B cell (primary cell): Measurements from ENCODE around the gene MFRP. TPM values are rescaled to one million over a fixed set of nuclear protein-coding genes. Genes with fewer than 3 reads are reported as not detected.

Experiments used
- ATAC-seq: fragments of 200-7000 bp; cut with Tn5 transposase; one replicate; pipeline ENCODE4 v1.10.0; 2021; ENCODE audit warnings: low read depth, mild to moderate bottlenecking, moderate number of reproducible peaks, moderate library complexity
- CTCF ChIA-PET: fragments of 350-600 bp; sonication (Branson Sonifier 250); formaldehyde crosslinking; loops from one replicate; lab custom pipeline; 2021; ENCODE audit warnings: antibody characterized with exemption, inconsistent platforms; lab: Charles Lee
- POLR2A ChIA-PET: fragments of 350-600 bp; sonication (Branson Sonifier 250); formaldehyde crosslinking; loops from one replicate; lab custom pipeline; 2021; ENCODE audit warnings: antibody characterized with exemption; lab: Charles Lee
- DNase-seq: peaks from one replicate; pipeline ENCODE4 v3.0.0; 2013
- H2AFZ ChIP-seq: 2 replicates; pipeline ENCODE4 v1.6.1; 2012; ENCODE audit warnings: mild to moderate bottlenecking, low read depth, low read length; ENCODE audit not compliant: insufficient read depth, poor library complexity, severe bottlenecking
- H3K27ac ChIP-seq, 2 donors: 1 replicate in 1 of 2; 2 replicates in 1 of 2; pipeline ENCODE4 v1.5.1; 2012 to 2013; ENCODE audit warnings: low read length in 2 of 2, mild to moderate bottlenecking in 2 of 2, moderate library complexity in 1 of 2
- H3K27me3 ChIP-seq, 4 experiments: fragments of 200-600 bp in 1 of 4; sonication (generic) in 1 of 4; replicated peaks in 1 of 4; 1 replicate in 2 of 4; 2 replicates in 2 of 4; pipeline versions ENCODE4 v1.6.1 to v1.7.0; 2013 to 2016; ENCODE audit warnings: low read length in 3 of 4, mild to moderate bottlenecking in 2 of 4, mixed read lengths in 1 of 4, moderate library complexity in 1 of 4; ENCODE audit not compliant: insufficient read depth in 4 of 4, control insufficient read depth in 3 of 4; ENCODE audit errors: control extremely low read depth in 1 of 4
- H3K36me3 ChIP-seq, 2 experiments: replicated peaks in 1 of 2; 1 replicate in 1 of 2; 2 replicates in 1 of 2; pipeline versions ENCODE4 v1.6.1 to v1.7.1; 2013; ENCODE audit warnings: low read length in 1 of 2; ENCODE audit not compliant: insufficient read depth in 2 of 2, control insufficient read depth in 1 of 2; ENCODE audit errors: control extremely low read depth in 1 of 2, extremely low read depth in 1 of 2
- H3K4me1 ChIP-seq, 2 donors: fragments of 200-600 bp in 1 of 2; sonication (generic) in 1 of 2; 1 replicate in 1 of 2; 2 replicates in 1 of 2; pipeline versions ENCODE4 v1.5.1 to v1.6.1; 2013 to 2017; ENCODE audit warnings: low read length in 2 of 2; ENCODE audit not compliant: control insufficient read depth in 2 of 2, insufficient read depth in 2 of 2
- H3K4me2 ChIP-seq: replicated peaks from 2 replicates; pipeline ENCODE3; 2012; ENCODE audit warnings: mild to moderate bottlenecking, low read depth, low read length; ENCODE audit not compliant: poor library complexity, severe bottlenecking
- H3K4me3 ChIP-seq, 5 experiments: fragments of 200-600 bp in 1 of 5; sonication (generic) in 1 of 5; 1 replicate in 3 of 5; 2 replicates in 2 of 5; pipeline versions ENCODE4 v1.5.1 to v1.7.0; 2011 to 2016; ENCODE audit warnings: low read length in 4 of 5, mild to moderate bottlenecking in 4 of 5, low read depth in 2 of 5, control low read depth in 1 of 5, moderate library complexity in 1 of 5; ENCODE audit not compliant: insufficient read depth in 1 of 5; ENCODE audit errors: control extremely low read depth in 1 of 5, extremely low read depth in 1 of 5
- H3K79me2 ChIP-seq: fragments of 200-600 bp; sonication (generic); one replicate; pipeline ENCODE4 v1.6.0; 2016; ENCODE audit warnings: low read length; ENCODE audit not compliant: control insufficient read depth, insufficient read depth
- H3K9ac ChIP-seq: fragments of 200-600 bp; sonication (generic); 2 replicates; pipeline ENCODE4 v1.6.1; 2017; ENCODE audit warnings: mild to moderate bottlenecking, low read length, moderate library complexity
- H3K9me3 ChIP-seq, 3 donors: one replicate each; pipeline versions ENCODE4 v1.6.1 to v1.7.1; 2013; ENCODE audit warnings: low read length in 2 of 3; ENCODE audit not compliant: control insufficient read depth in 2 of 3, insufficient read depth in 1 of 3; ENCODE audit errors: control extremely low read depth in 1 of 3
- H4K20me1 ChIP-seq: 2 replicates; pipeline ENCODE4 v1.6.0; 2012; ENCODE audit warnings: mild to moderate bottlenecking, low read length; ENCODE audit not compliant: insufficient read depth, control insufficient read depth, poor library complexity, severe bottlenecking
- H3K27ac Mint-ChIP-seq: one replicate; pipeline ENCODE4 v1.8.0; 2021; ENCODE audit warnings: mixed read lengths
- H3K27me3 Mint-ChIP-seq: one replicate; pipeline ENCODE4 v1.8.0; 2021; ENCODE audit warnings: mixed read lengths
- H3K4me1 Mint-ChIP-seq: one replicate; pipeline ENCODE4 v1.8.0; 2021; ENCODE audit warnings: mixed read lengths
- H3K4me3 Mint-ChIP-seq: one replicate; pipeline ENCODE4 v1.8.0; 2021; ENCODE audit warnings: mixed read lengths
- H3K9me3 Mint-ChIP-seq: one replicate; pipeline ENCODE4 v1.8.0; 2022; ENCODE audit warnings: mixed read lengths; ENCODE audit not compliant: insufficient read depth
- EZH2 ChIP-seq: IDR thresholded peaks from 2 replicates; pipeline ENCODE4 v1.6.1; 2012; ENCODE audit warnings: borderline replicate concordance, low read depth, mild to moderate bottlenecking, moderate library complexity, low read length; ENCODE audit not compliant: insufficient read depth, poor library complexity, severe bottlenecking
- WGBS: methylation state at CpG from one replicate; pipeline ENCODE4 v1.1.5; 2013; ENCODE audit warnings: missing lambda C conversion rate; ENCODE audit not compliant: insufficient coverage; 5-methylcytosine and 5-hydroxymethylcytosine counted together
- intact Hi-C: fragments of 100-400 bp; cut with micrococcal nuclease; formaldehyde crosslinking; loops from one replicate; pipeline ENCODE4 v1.10.0; 2022
- polyA plus RNA-seq: library from polyadenylated mRNA; depleted of rRNA; stranded (reverse); fragments of >200 nt; gene quantifications from 2 replicates; pipeline ENCODE4 v1.2.3, GENCODE V29; 2012
- total RNA-seq, 2 donors: library from RNA; stranded (reverse); fragments of 120-200 nt in 1 of 2; gene quantifications; 1 replicate in 1 of 2; 2 replicates in 1 of 2; pipeline versions ENCODE4 v1.2.3 to v1.2.4, GENCODE V29; 2013 to 2022
- TF ChIP-seq, protein P1 (sequence below): fragments of 200-600 bp; IDR thresholded peaks from one replicate; pipeline ENCODE4 v1.8.0; 2022; ENCODE audit warnings: antibody characterized with exemption, mild to moderate bottlenecking

MFRP gene
- total and polyA plus RNA-seq, 2 donors (not counting 1 experiment from before 2014, with no cell fraction given), result not detected

GRCh38 chr11:119363081-119363850 lies 16.8 kb upstream of the MFRP start:
- Mint-ChIP-seq H3K4me1 (peaks cover 17% of the 10 kb centered on the region), H3K27me3 (peaks cover 52% of the 10 kb centered on the region), H3K9me3 (no peaks in the 10 kb centered on the region), H3K4me3 (peak overlapping the region; percentile 78), H3K27ac (no peak overlapping the region)
- Histone ChIP-seq H3K36me3 (no peaks in the 10 kb centered on the region), H3K4me3 (peak overlapping the region in 3 of 5 experiments; percentile 36 to 58 (median 44)), H3K27me3 (peaks cover 0 to 53% (median 25%) of the 10 kb centered on the region in 4 experiments), H3K9me3 (peaks cover 0 to 19% (median 0%) of the 10 kb centered on the region in 3 donors), H2AFZ (peak overlapping the region; percentile 50), H3K4me2 (peak overlapping the region; percentile 81), H4K20me1 (no peaks in the 10 kb centered on the region), H3K79me2 (no peaks in the 10 kb centered on the region), H3K27ac (no peak overlapping the region), H3K4me1 (peaks cover 19 to 21% of the 10 kb centered on the region in 2 donors), H3K9ac (no peak overlapping the region)
- TF ChIP-seq, protein P1, sequence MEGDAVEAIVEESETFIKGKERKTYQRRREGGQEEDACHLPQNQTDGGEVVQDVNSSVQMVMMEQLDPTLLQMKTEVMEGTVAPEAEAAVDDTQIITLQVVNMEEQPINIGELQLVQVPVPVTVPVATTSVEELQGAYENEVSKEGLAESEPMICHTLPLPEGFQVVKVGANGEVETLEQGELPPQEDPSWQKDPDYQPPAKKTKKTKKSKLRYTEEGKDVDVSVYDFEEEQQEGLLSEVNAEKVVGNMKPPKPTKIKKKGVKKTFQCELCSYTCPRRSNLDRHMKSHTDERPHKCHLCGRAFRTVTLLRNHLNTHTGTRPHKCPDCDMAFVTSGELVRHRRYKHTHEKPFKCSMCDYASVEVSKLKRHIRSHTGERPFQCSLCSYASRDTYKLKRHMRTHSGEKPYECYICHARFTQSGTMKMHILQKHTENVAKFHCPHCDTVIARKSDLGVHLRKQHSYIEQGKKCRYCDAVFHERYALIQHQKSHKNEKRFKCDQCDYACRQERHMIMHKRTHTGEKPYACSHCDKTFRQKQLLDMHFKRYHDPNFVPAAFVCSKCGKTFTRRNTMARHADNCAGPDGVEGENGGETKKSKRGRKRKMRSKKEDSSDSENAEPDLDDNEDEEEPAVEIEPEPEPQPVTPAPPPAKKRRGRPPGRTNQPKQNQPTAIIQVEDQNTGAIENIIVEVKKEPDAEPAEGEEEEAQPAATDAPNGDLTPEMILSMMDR, result no peak
- TF ChIP-seq EZH2, result no peak
- ATAC-seq (no peak), DNase-seq (peak; percentile 43)
- POLR2A ChIA-PET, result no interaction called here
- intact Hi-C loops, result no loop called here
- 28% methylated on average over 36 of the region's 44 CpGs for WGBS
- CTCF ChIA-PET, result interaction anchor here (1.3 to 1.4 kb wide), 2 partner anchors 10 to 13 kb away, joined by 4 read pairs; no protein-coding TSS in a partner anchor

DNA sequence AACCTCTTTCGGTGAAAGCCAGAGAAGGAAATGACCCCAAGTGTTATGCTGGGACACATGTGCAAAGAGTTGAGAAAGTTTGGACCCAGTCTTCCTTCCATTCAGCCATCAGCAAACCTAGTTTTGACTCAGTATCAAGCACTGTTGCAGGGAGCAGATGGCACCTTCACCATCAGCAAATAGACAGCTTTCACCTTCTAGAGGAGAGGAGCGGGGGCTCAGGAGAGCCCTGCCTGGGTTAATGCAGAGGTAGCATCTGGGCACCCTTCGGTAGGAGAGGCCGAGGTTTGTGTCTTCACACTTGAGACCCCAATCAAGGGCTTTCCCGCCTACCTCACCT lies 16.2 kb upstream of the MFRP start:
- Histone ChIP-seq H3K36me3 (no peaks in the 10 kb centered on the region), H3K4me2 (no peak overlapping the region), H3K4me3 (no peak overlapping the region), H3K4me1 (peaks cover 19 to 21% of the 10 kb centered on the region in 2 donors), H3K27me3 (peaks cover 0 to 51% (median 22%) of the 10 kb centered on the region in 4 experiments), H3K9me3 (peaks cover 0 to 19% (median 0%) of the 10 kb centered on the region in 3 donors), H2AFZ (no peak overlapping the region), H3K27ac (no peak overlapping the region), H4K20me1 (no peaks in the 10 kb centered on the region), H3K9ac (no peak overlapping the region), H3K79me2 (no peaks in the 10 kb centered on the region)
- ATAC-seq (no peak), DNase-seq (no peak)
- peaks cover 48% of the 10 kb centered on the region for H3K27me3 Mint-ChIP-seq
- no peaks in the 10 kb centered on the region for H3K9me3 Mint-ChIP-seq
- ChIA-PET POLR2A (no interaction called here), CTCF (interaction anchor here (1.3 to 2.1 kb wide), 3 partner anchors 9 to 112 kb away, joined by 4 to 6 read pairs (median 4); no protein-coding TSS in a partner anchor)
- H3K4me1 Mint-ChIP-seq, result peaks cover 20% of the 10 kb centered on the region
- intact Hi-C loops, result no loop called here
- peak overlapping the region; percentile 63 for H3K4me3 Mint-ChIP-seq
- no peak for TF ChIP-seq EZH2
- TF ChIP-seq, protein P1, result no peak
- no peak overlapping the region for H3K27ac Mint-ChIP-seq
- WGBS, result 93% methylated on average over 4 of the region's 5 CpGs
